ENCODE data around the gene SMIM11. TPM values are rescaled to one million over a fixed set of nuclear protein-coding genes. Genes with fewer than 3 reads are reported as not detected.

Gene SMIM11
- total RNA-seq, 4 donors from 2014 or later = 5.5 to 9.5 (median 6.5) TPM

- no peak for TF ChIP-seq CTCF (IDR thresholded peaks at IDR 0.05; ENCODE audit: low read depth)
Observed at GRCh38 chr21:34344584-34344983, 30.7 kb upstream of the SMIM11 start.

- TF ChIP-seq CTCF (IDR thresholded peaks at IDR 0.05; ENCODE audit: low read depth) = no peak
Observed at GRCh38 chr21:34345091-34345871, 30.0 kb upstream of the SMIM11 start.

- TF ChIP-seq CTCF (IDR thresholded peaks at IDR 0.05; ENCODE audit: low read depth) = no peak
Observed at GRCh38 chr21:34345892-34346291, 29.4 kb upstream of the SMIM11 start.

- no peak for TF ChIP-seq CTCF (IDR thresholded peaks at IDR 0.05; ENCODE audit: low read depth)
Observed at GRCh38 chr21:34348890-34349519, 26.3 kb upstream of the SMIM11 start.

GRCh38 chr21:34351786-34352241, 23.5 kb upstream of the SMIM11 start:
- no peak for TF ChIP-seq CTCF (IDR thresholded peaks at IDR 0.05; ENCODE audit: low read depth)

GRCh38 chr21:34352556-34352955, 22.8 kb upstream of the SMIM11 start:
- no peak for TF ChIP-seq CTCF (IDR thresholded peaks at IDR 0.05; ENCODE audit: low read depth)

- no peak for TF ChIP-seq CTCF (IDR thresholded peaks at IDR 0.05; ENCODE audit: low read depth)
Observed at GRCh38 chr21:34353182-34353581, 22.1 kb upstream of the SMIM11 start.

All from subcutaneous adipose tissue (tissue), 4 donors.